GM12878 (cell line): ENCODE measurements around the gene RLIM. TPM values are rescaled to one million over a fixed set of nuclear protein-coding genes. Genes with fewer than 3 reads are reported as not detected.

ENCODE experiments used
- ATAC-seq: fragments of 200-7000 bp; cut with Tn5 transposase; 3 replicates; pipeline ENCODE4 v1.9.1; 2020; ENCODE audit warnings: mild to moderate bottlenecking, moderate library complexity
- BruUV-seq: library from RNA; stranded (reverse); fragments of 400-500 nt; replicated peaks from 2 replicates; lab custom pipeline; 2021; lab: Mats Ljungman, UMichigan
- CTCF ChIA-PET: fragments of 300-600 bp; sonication (Branson Sonifier 250); formaldehyde crosslinking; extraction: SDS; loops from one replicate; lab custom pipeline; 2021; ENCODE audit warnings: inconsistent platforms; lab: Yijun Ruan, JAX
- POLR2A ChIA-PET: fragments of 350-600 bp; formaldehyde crosslinking; extraction: SDS; loops from one replicate; lab custom pipeline; 2021; ENCODE audit warnings: inconsistent platforms; lab: Charles Lee
- RAD21 ChIA-PET: fragments of 300-600 bp; sonication (Branson Sonifier 250); formaldehyde crosslinking; loops from one replicate; lab custom pipeline; 2023; ENCODE audit warnings: antibody characterized with exemption; ENCODE audit not compliant: unreplicated experiment; lab: Charles Lee
- SMC1A ChIA-PET: fragments of 300-600 bp; sonication (Branson Sonifier 250); formaldehyde crosslinking; loops from one replicate; lab custom pipeline; 2023; ENCODE audit not compliant: unreplicated experiment, uncharacterized antibody; lab: Charles Lee
- DNase-seq: peaks from one replicate; pipeline ENCODE4 v3.0.0-alpha.2; 2011; ENCODE audit warnings: low read depth, low spot score
- FAIRE-seq: peaks from 3 replicates; lab custom pipeline; 2011; peaks lifted over from hg19 to GRCh38; lab: Jason Lieb, UNC
- H2AFZ ChIP-seq: 2 replicates; pipeline ENCODE4 v1.6.0; 2011; ENCODE audit warnings: low read depth, low read length, control low read depth; ENCODE audit not compliant: control insufficient read depth
- H3K27ac ChIP-seq: 2 replicates; pipeline ENCODE4 v1.5.1; 2011; ENCODE audit warnings: control low read depth; ENCODE audit not compliant: control insufficient read depth, insufficient read depth
- H3K27me3 ChIP-seq, 2 experiments: replicated peaks in 1 of 2; 2 replicates each; pipeline versions ENCODE4 v1.6.0 to v1.6.1; 2011; ENCODE audit warnings: low read length in 1 of 2; ENCODE audit not compliant: control insufficient read depth in 2 of 2, insufficient read depth in 2 of 2
- H3K36me3 ChIP-seq, 2 experiments: 2 replicates each; pipeline ENCODE4 v1.5.1; 2011; ENCODE audit warnings: low read length in 1 of 2; ENCODE audit not compliant: control insufficient read depth in 2 of 2, insufficient read depth in 2 of 2
- H3K4me1 ChIP-seq: 2 replicates; pipeline ENCODE4 v1.6.1; 2011; ENCODE audit warnings: mild to moderate bottlenecking, low read length, moderate library complexity, mixed read lengths; ENCODE audit not compliant: control insufficient read depth, insufficient read depth
- H3K4me2 ChIP-seq: 2 replicates; pipeline ENCODE4 v1.6.0; 2011; ENCODE audit warnings: control low read depth; ENCODE audit not compliant: control insufficient read depth, insufficient read depth
- H3K4me3 ChIP-seq: fragments of 200-600 bp; sonication (generic); 2 replicates; pipeline ENCODE4 v1.5.1; 2016
- H3K79me2 ChIP-seq: 2 replicates; pipeline ENCODE4 v1.6.0; 2011; ENCODE audit warnings: low read length; ENCODE audit not compliant: control insufficient read depth, insufficient read depth
- H3K9ac ChIP-seq: 2 replicates; pipeline ENCODE4 v1.8.0; 2011; ENCODE audit warnings: low read length, control low read depth, mixed read lengths; ENCODE audit not compliant: control insufficient read depth, insufficient read depth
- H3K9me3 ChIP-seq: replicated peaks from 3 replicates; pipeline ENCODE4 v1.5.1; 2011; ENCODE audit warnings: mild to moderate bottlenecking, low read length; ENCODE audit not compliant: control insufficient read depth, insufficient read depth
- H4K20me1 ChIP-seq: 2 replicates; pipeline ENCODE4 v1.6.0; 2011; ENCODE audit not compliant: control insufficient read depth, insufficient read depth
- ASH2L ChIP-seq: fragments of 300-600, 200-600 bp; sonication (generic); IDR thresholded peaks from 2 replicates; pipeline ENCODE4 v1.6.1; 2017; ENCODE audit warnings: low read depth, mild to moderate bottlenecking, borderline replicate concordance
- CTCF ChIP-seq, 3 experiments: IDR thresholded peaks in 2 of 3; conservative IDR thresholded peaks in 1 of 3; 2 replicates each; pipeline ENCODE4 v1.5.1; 2011; ENCODE audit warnings: low read depth in 3 of 3, low read length in 3 of 3, mild to moderate bottlenecking in 3 of 3, control low read depth in 2 of 3, moderate library complexity in 2 of 3, inconsistent platforms in 1 of 3, mixed read lengths in 1 of 3; ENCODE audit not compliant: control insufficient read depth in 2 of 3, insufficient read depth in 1 of 3; ENCODE audit errors: extremely low read depth in 1 of 3
- GABPA ChIP-seq: IDR thresholded peaks from 2 replicates; pipeline ENCODE4 v1.6.1; 2014; ENCODE audit warnings: antibody characterized with exemption, low read depth, mild to moderate bottlenecking, inconsistent platforms
- MTA2 ChIP-seq: fragments of 450-650 bp; IDR thresholded peaks from 2 replicates; pipeline ENCODE4 v1.6.1; 2016; ENCODE audit warnings: low read depth, mild to moderate bottlenecking, moderate library complexity
- MTA3 ChIP-seq: IDR thresholded peaks from 2 replicates; pipeline ENCODE4 v1.6.1; 2012; ENCODE audit warnings: low read length, inconsistent platforms, borderline replicate concordance
- NR2F1 ChIP-seq: fragments of 450-650 bp; conservative IDR thresholded peaks from 2 replicates; pipeline ENCODE4 v1.6.1; 2017; ENCODE audit warnings: mild to moderate bottlenecking
- PBX3 ChIP-seq: IDR thresholded peaks from 2 replicates; pipeline ENCODE4 v1.6.1; 2011; ENCODE audit warnings: mild to moderate bottlenecking, low read depth, low read length, moderate library complexity; ENCODE audit not compliant: insufficient replicate concordance
- POU2F2 ChIP-seq: IDR thresholded peaks from 3 replicates; pipeline ENCODE4 v1.6.1; 2011; ENCODE audit warnings: low read depth, mild to moderate bottlenecking, low read length, borderline replicate concordance
- RCOR1 ChIP-seq: conservative IDR thresholded peaks from 2 replicates; pipeline ENCODE4 v1.6.1; 2012; ENCODE audit warnings: low read depth, low read length, improper control_type of control experiment
- SMC3 ChIP-seq: IDR thresholded peaks from 2 replicates; pipeline ENCODE4 v1.6.1; 2011; ENCODE audit warnings: low read length, improper control_type of control experiment, borderline replicate concordance
- TCF12 ChIP-seq: IDR thresholded peaks from 2 replicates; pipeline ENCODE4 v1.6.1; 2011; ENCODE audit warnings: low read depth, mild to moderate bottlenecking, low read length
- YY1 ChIP-seq: IDR thresholded peaks from 2 replicates; pipeline ENCODE4 v1.6.1; 2011; ENCODE audit warnings: low read depth, mild to moderate bottlenecking, low read length
- ZBED1 ChIP-seq: IDR thresholded peaks from 2 replicates; pipeline ENCODE4 v1.6.1; 2016; ENCODE audit warnings: borderline replicate concordance
- ZBTB4 ChIP-seq: fragments of 450-650 bp; formaldehyde crosslinking; IDR thresholded peaks from 2 replicates; pipeline ENCODE4 v1.4.0; 2022; ENCODE audit warnings: mild to moderate bottlenecking, moderate library complexity
- WGBS: methylation state at CpG from one replicate; pipeline ENCODE4 v1.1.6; 2016; ENCODE audit warnings: low lambda C conversion rate; ENCODE audit not compliant: insufficient replicate concordance, insufficient coverage; ENCODE audit errors: missing lambda C conversion rate; 5-methylcytosine and 5-hydroxymethylcytosine counted together
- in situ Hi-C: fragments of 300-500 bp; cut with MboI; formaldehyde crosslinking; loops from 9 replicates; pipeline ENCODE4 v1.14.3; 2018; ENCODE audit warnings: mixed read lengths
- intact Hi-C: fragments of 100-400 bp; cut with micrococcal nuclease; formaldehyde crosslinking; loops from one replicate; pipeline ENCODE4 v1.14.2; 2022; ENCODE audit not compliant: unreplicated experiment
- polyA plus RNA-seq, 11 experiments: library from polyadenylated mRNA; depleted of rRNA in 4 of 11; unstranded in 6 of 11; stranded (reverse) in 5 of 11; fragments of >200 nt; fragmentation: Nextera tagmentation in 4 of 11; fragmentation: Illumina TruSeq in 1 of 11; extraction: Ambion mirVana in 4 of 11; extraction: Trizol in 1 of 11; gene quantifications; 1 replicate in 1 of 11; 2 replicates in 10 of 11; pipeline versions ENCODE4 v1.2.1 to v1.2.3, GENCODE V29; 2011 to 2016; ENCODE audit warnings: inconsistent platforms in 2 of 11, missing spikeins in 2 of 11, low read depth in 1 of 11
- total RNA-seq, 4 experiments: library from RNA; depleted of rRNA in 3 of 4; stranded (reverse); fragments of >200 nt in 3 of 4; fragmentation: Illumina TruSeq in 1 of 4; extraction: Trizol in 1 of 4; gene quantifications; 2 replicates each; pipeline versions ENCODE4 v1.2.1 to v1.2.3, GENCODE V29; 2013 to 2021

RLIM gene
- total and polyA plus RNA-seq, 10 of the 15 experiments (the other 5 are each of a cell fraction or from before 2014, with no cell fraction given): 4.0 to 33.9 (median 15.1) TPM

- TF ChIP-seq ZBTB4: no peak
- no peak for TF ChIP-seq RCOR1
These were observed 78.1 kb downstream of the RLIM start (continued) for GRCh38 chrX:74536152-74536831.

GRCh38 chrX:74535408-74536151 is 78.8 kb downstream of the RLIM start:
- Histone ChIP-seq H3K9ac (peak overlapping the region; percentile 44; the same call in 1 of the 2 replicates), H3K4me3 (peak overlapping the region; percentile 63; the same call in 1 of the 2 replicates), H2AFZ (peak overlapping the region; percentile 69), H3K4me1 (peaks cover 6% of the 10 kb centered on the region), H3K4me2 (peak overlapping the region; percentile 85), H4K20me1 (no peaks in the 10 kb centered on the region), H3K27ac (peak overlapping the region; percentile 25), H3K36me3 (no peaks in the 10 kb centered on the region), H3K27me3 (no peaks in the 10 kb centered on the region), H3K79me2 (no peaks in the 10 kb centered on the region), H3K9me3 (no peaks in the 10 kb centered on the region)
- RAD21 ChIA-PET: interaction anchor here (1.5 kb wide), 2 partner anchors 43 to 79 kb away, joined by 3 to 5 read pairs; partner anchors contain the start of gene RLIM
- POLR2A ChIA-PET: no interaction called here
- intact Hi-C loops (no loop called here), in situ Hi-C loops (no loop called here)
- peak; percentile 64 for ATAC-seq
- CTCF ChIA-PET: interaction anchor here (0.9 to 2.6 kb wide), 8 partner anchors 12 to 156 kb away, joined by 3 to 21 read pairs (median 4); no protein-coding TSS in a partner anchor
- 29% methylated on average over 34 of the region's 37 CpGs for WGBS
- SMC1A ChIA-PET: interaction anchor here (1.1 to 1.5 kb wide), 4 partner anchors 11 to 46 kb away, joined by 3 to 8 read pairs (median 4); no protein-coding TSS in a partner anchor
- BruUV-seq: no TSS peak
- FAIRE-seq: no peak
- no peak for DNase-seq
- no peak for TF ChIP-seq MTA3
- peak; percentile 15 for TF ChIP-seq PBX3
- 0 out of 2 replicates have a peak, but pooled peaks have one; percentile 8 for TF ChIP-seq YY1
- no peak for TF ChIP-seq TCF12
- no peak for TF ChIP-seq NR2F1
- peak; percentile 14; the same call in 1 of the 2 replicates for TF ChIP-seq SMC3
- TF ChIP-seq ASH2L: no peak
- TF ChIP-seq MTA2: no peak
- TF ChIP-seq ZBED1: no peak
- peak; percentile 37 to 49 (median 43); a peak in 5 of 6 replicates for TF ChIP-seq CTCF (IDR thresholded peaks at IDR 0.05 in 2 of 3, conservative IDR thresholded peaks at IDR 0.05 in 1 of 3; ENCODE audit: control insufficient read depth in 2 of 3, extremely low read depth in 1 of 3, insufficient read depth in 1 of 3, low read depth in 3 of 3, low read length in 3 of 3)
- TF ChIP-seq POU2F2: no peak
- peak; percentile 47; the same call in 1 of the 2 replicates for TF ChIP-seq GABPA
